ENCODE data around the gene PAX5. TPM values are rescaled to one million over a fixed set of nuclear protein-coding genes. Genes with fewer than 3 reads are reported as not detected.

PAX5 gene
- total RNA-seq, 1 donor from 2014 or later, result not detected

DNA sequence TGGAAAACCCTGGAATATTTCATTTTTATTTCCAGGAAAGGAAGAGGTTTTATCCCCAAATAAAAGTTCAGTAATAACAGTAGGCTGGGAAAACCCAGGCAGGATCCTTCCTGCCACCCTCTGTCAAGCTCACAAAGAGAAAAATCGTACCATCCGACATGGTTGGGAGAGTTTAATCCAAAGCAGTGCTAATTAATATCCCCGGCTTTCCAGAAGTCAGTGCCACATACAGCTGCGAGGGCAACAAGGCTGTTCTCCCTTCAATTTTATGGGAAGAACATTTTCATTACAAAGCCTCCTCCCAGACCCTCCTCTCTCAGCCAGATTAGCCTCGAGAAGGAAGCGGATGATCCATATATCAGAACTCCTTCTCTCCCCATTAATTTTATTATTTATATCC, 95.5 kb downstream of the PAX5 start:
- no peak for FAIRE-seq

DNA sequence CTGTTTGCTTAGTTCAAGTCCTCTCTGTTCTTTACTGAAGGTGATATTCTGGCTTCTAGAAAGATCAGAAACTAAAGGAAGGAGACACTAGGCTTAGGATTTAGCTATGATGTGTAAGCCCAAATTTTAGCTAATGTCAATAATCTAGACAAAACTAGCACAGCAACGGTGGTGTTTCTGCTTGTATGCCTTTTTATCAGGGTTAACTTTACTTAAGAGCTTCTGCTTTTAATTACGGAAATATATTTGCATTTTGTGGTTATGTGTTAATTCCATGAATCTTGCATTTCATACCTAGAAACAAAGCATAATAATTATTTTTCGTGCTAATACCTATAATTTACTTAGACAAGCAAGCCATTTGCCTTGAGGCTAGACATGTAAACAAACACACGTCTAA, 96.1 kb downstream of the PAX5 start:
- FAIRE-seq (no peak), DNase-seq (ENCODE audit: low spot score in 2 of 2) (no peak)

More for the DNA sequence above, 95.5 kb downstream of the PAX5 start:
- DNase-seq (ENCODE audit: low spot score in 2 of 2), result no peak

DNA sequence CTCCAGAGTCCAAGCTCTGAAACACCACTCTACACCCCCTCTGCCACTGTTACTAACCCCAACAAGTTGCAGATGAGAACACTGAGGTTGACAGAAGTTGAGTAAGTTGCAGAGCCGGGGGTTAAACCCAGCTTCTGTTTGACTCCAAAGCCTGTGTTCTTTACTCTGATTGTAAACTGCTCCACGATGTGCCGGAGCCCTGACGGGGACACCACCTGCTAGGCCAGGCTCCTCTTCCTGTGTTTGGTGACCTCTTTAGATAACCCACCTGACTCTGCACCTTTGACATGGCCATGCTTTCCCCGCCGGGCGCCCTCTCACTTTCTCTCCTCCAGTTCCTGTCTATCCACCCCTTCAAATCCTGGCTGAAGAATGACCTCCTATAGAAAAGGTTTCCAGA, 96.7 kb downstream of the PAX5 start:
- DNase-seq (ENCODE audit: low spot score in 2 of 2) (no peak), FAIRE-seq (no peak)

- DNase-seq (ENCODE audit: low spot score in 2 of 2) (no peak), FAIRE-seq (no peak)
Observed at GRCh38 chr9:36936498-36936831, 97.6 kb downstream of the PAX5 start.

DNA sequence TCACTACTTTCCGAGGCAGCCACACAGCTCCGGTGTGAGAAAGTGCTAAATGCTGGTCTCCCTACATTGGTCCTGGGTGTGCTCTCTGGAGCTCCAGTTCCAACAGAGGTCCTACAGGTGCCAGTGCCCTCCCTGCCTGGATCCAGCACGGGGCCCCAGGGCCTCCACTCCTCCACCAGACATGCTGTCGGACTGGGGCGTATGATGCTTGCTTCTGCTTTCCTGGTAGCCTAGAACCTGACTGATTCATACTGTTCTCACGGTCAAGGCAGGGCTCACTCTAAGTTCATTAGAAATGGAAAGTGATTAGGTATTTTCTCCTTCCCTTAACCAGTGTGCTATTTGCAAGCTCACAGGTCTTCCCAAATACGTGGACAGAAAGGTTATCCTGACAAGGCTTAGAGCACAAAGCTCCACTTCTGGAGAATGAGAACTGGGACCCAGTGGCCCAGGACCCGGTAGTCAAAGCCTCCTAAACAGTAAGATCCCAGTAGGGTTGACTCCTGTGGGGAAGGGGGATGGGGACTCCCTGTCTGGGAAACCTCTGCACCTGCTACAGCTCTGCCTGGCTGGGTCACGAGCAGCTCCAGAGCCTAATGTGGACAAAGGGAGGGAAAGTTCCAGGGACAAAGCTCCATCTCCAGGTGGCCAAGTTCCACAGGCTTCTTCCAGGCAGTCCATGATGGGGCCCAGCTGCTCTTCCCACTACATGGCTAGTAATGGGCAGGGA, 98.1 kb downstream of the PAX5 start:
- DNase-seq (ENCODE audit: low spot score in 2 of 2) (no peak), FAIRE-seq (no peak)

GRCh38 chr9:36935332-36935731, 98.7 kb downstream of the PAX5 start:
- FAIRE-seq (no peak), DNase-seq (ENCODE audit: low spot score in 2 of 2) (no peak)

GRCh38 chr9:36934478-36935065, 99.5 kb downstream of the PAX5 start:
- no peak for DNase-seq (ENCODE audit: low spot score in 2 of 2)
- FAIRE-seq, result no peak

DNA sequence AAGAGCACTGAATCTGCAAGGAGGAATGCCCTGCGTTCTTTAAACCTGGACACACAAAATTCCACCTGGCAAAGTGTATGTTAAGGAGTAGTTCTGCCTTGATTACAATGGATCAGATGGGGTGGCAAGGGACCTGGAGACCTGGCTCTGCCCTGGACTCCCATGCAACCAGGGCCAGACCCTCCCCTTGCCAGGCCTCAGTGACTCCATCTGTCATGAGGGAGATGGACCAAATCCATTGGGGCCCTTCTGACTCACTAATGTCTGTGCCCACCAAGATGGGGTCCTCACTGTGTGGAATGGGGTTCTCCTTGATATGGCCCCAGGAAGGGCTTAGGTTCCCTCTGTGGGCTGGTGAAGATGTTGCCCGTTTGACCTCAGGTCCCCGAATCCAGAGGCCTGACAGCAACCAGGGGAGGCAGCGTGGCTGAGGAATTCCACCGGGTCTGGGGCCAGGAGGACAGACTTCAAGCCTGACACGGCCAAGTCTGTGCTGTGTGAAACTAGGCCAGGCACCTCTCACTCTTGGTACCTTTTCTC, 100.3 kb downstream of the PAX5 start:
- DNase-seq (ENCODE audit: low spot score in 2 of 2) (no peak), FAIRE-seq (no peak)

DNA sequence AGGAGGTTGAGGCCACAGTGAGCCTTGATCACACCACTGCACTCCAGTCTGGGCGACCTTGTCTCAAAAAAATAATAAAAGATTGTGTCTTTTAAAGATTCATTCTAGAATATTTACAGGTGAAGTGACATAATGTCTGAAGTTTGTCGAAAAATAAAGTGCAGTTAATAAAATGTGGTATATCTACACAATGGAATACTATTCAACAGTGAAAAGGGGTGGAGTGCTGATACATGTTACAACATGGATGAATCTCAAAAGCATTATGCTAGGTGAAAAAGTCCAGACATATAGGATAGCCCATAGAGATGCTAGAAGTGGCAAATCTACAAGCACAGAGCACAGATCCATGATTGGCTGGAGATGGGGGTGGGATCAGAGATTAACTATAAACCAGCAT, 101.9 kb downstream of the PAX5 start:
- DNase-seq (ENCODE audit: low spot score in 2 of 2), result no peak
- no peak for FAIRE-seq

DNA sequence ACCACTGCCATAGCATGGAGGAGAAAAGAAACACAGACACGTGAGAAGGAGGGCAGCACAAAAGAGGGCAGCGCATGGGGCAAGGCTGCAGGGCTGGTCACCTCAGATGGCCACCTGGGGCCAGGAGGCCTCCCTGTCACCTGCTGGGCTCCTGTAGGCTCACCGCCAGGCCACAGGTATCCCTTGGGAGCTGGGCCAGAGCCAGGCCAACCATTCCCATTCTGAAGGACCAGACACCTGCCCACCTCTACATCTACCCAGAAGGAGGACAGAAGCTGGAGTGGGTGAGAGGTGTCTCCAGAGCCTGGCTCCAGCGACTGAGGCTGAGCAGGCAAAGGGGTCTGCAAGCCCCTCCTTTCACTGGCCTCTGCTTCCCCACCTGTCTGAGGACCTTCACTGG, 103.1 kb downstream of the PAX5 start:
- FAIRE-seq (no peak), DNase-seq (ENCODE audit: low spot score in 2 of 2) (no peak)

GRCh38 chr9:36929350-36929675, 104.8 kb downstream of the PAX5 start:
- FAIRE-seq (no peak), DNase-seq (ENCODE audit: low spot score in 2 of 2) (no peak)

DNA sequence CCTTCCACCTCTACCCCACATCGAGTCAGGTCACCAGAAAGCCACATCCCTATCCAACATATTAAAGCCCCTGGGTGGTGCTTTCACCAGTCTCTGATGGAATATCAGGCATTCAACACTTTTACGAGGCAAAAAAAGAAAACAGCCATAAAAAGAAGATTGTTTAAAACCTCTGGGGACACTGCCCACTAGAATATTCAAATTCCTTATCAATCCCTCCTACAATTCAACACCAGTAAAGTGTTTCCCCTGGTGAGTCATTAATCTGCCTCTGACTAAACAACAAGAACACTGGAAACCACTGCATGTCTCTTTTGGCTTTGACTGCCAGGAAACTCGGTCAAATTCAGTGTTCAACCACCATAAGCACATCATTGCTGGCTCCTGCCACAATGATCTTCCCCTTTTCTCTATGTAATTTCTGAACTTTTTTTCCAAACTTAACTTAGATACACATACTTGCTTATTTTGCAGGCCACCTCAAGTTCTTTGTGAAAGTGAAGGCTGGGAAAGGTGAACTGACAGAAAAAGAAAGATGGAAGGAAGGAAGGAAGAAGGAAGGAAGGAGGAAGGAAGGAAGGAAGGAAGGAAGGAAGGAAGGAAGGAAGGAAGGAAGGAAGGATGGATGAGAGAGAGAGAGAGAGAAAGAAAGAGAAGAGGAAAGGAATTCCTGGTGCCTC, 105.3 kb downstream of the PAX5 start:
- FAIRE-seq (no peak), DNase-seq (ENCODE audit: low spot score in 2 of 2) (no peak)

- FAIRE-seq (no peak), DNase-seq (ENCODE audit: low spot score in 2 of 2) (no peak)
Observed at GRCh38 chr9:36928210-36928609, 105.9 kb downstream of the PAX5 start.

GRCh38 chr9:36924757-36925432, 109.2 kb downstream of the PAX5 start:
- FAIRE-seq, result no peak
- no peak for DNase-seq (ENCODE audit: low spot score in 2 of 2)

DNA sequence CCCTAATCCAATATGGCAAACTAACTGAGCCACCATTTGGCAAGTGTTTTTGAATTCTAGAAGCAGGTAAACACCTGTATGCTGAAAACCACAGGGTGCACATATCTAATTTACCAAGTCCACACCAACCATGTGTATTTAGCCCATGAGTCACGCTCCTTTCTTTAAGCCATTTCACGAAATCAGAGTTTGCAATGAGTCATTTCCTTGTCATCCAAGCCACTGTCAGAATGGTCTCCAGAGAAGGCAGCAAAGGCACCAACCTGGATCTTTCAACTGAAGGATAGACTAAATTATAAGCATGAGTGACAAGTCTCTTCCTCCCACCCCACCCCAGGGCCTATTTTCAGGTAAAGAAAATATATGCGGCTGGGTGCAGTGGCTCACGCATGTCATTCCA, 110.0 kb downstream of the PAX5 start:
- DNase-seq (ENCODE audit: low spot score in 2 of 2), result no peak
- FAIRE-seq, result no peak

DNA sequence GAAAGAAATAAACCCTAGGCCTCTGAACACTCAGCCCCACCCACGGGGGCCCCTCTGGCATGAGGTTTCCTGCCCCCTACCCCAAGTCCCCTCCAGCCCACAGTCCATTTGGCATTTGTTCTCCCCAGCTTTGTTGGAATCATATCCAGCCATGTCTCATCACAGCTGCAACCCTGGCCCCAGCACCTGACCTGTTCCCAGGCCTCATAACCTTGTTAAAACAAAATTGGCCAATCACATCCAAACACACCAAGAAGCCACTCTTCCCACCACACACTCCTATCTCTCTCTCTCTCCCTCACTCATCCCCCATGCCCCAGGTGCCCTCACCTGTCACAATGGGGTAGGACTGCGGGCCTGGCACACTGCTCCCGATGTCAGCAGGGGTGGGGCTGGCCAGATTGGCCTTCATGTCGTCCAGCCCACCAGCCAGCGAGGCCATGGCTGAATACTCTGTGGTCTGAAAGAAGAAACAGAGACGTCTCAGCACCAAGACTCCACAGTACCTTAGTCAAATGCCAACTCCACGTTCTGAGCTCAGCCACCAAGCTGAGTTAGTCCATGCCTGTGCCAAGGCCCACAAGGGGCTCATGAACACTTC, 110.9 kb downstream of the PAX5 start:
- FAIRE-seq, result no peak
- DNase-seq (ENCODE audit: low spot score in 2 of 2), result no peak

DNA sequence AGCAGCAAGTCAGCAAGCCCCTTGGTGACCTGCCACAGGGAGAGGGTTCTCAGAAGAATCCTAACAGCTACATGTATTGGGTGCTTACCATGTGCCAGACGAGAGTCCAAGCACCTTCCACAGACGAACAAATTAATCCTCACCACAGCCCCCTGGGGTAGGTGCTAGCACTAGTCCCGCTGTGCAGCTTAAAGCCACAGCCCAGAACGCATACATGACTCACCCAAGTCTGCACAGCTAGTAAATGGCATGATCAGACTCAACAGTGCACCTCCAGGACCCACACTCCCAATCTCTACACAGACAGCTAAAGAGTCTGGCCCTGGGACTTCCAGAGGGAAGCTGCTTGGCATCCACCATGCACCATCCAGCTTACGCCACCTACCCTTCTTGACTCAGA, 111.5 kb downstream of the PAX5 start:
- no peak for FAIRE-seq
- no peak for DNase-seq (ENCODE audit: low spot score in 2 of 2)

GRCh38 chr9:36914212-36914577, 119.9 kb downstream of the PAX5 start:
- DNase-seq (ENCODE audit: low spot score in 2 of 2) (no peak), FAIRE-seq (no peak)

DNA sequence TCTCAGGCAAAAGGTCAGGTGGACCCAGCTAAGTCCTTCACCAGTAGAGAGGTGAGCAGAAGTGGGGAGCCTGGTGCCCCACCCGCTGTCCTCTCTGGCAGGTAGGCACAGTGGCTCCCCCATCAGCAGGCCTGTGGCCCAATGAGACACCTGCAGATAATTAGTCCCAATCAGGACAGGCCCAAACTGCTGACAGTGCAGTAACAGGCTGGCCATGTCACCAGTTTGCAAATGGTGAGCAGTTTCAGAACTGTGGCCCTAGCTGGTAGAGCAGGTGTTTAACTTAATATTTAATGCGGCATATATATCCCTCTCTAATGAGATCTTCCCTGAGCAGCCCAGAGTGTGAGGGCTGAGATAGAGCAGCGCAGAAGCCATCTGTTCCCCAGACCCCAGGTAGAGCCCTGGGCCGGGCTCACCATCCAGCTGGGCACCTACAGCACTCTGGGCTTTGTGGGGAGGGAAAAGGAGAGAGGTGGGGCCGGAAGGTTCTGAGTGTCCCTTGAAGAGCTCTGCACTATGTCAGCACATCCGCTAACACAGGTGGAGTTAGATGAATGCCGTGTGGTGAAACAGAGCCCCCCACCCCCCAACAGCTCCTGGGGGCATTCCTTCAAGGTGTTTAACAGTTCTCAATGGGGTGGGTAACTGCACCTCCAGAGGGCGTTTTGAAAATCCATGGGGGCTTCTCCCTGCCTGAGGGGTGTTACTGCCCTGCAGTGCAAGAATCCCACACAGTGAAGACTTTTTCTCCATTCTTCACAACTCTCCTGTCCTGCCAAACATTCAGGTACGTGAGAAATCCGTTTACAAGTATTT, 120.5 kb downstream of the PAX5 start:
- no peak for FAIRE-seq
- DNase-seq (ENCODE audit: low spot score in 2 of 2), result no peak

GRCh38 chr9:36912620-36913019, 121.4 kb downstream of the PAX5 start:
- no peak for FAIRE-seq
- DNase-seq (ENCODE audit: low spot score in 2 of 2), result no peak

All from frontal cortex (tissue), 4 donors.